Measurements from ENCODE around the gene CYB561D2.

The CYB561D2 gene

GRCh38 chr3:50390508-50391224 lies 40.0 kb downstream of the CYB561D2 start:
- Histone ChIP-seq H4K20me1 (peaks cover 0 to 7% (median 0%) of the 10 kb centered on the region in 11 experiments; a peak in 1 of 22 replicates), H3K9me3 (replicated peaks in 1 of 11) (no peaks in the 10 kb centered on the region), H3K27me3 (no peaks in the 10 kb centered on the region; a peak in 1 of 22 replicates), H3K4me2 (no peak overlapping the region), H3K36me3 (no peaks in the 10 kb centered on the region), H3K4me1 (peaks cover 5 to 28% (median 17%) of the 10 kb centered on the region in 10 experiments; a peak in 17 of 20 replicates), H3K9ac (no peak overlapping the region), H3K27ac (no peak overlapping the region), H3K4me3 (no peak overlapping the region)
- no peak for TF ChIP-seq Cebpa-rat (IDR thresholded peaks at IDR 0.05)

GRCh38 chr3:50392101-50392715 lies 41.5 kb downstream of the CYB561D2 start:
- H3K36me3 ChIP-seq: no peaks in the 10 kb centered on the region
- no peak overlapping the region for H3K27ac ChIP-seq
- no peaks in the 10 kb centered on the region for H3K9me3 ChIP-seq (replicated peaks in 1 of 11)
- no peak overlapping the region; a peak in 1 of 22 replicates for H3K9ac ChIP-seq
- H3K4me1 ChIP-seq: peaks cover 9 to 35% (median 23%) of the 10 kb centered on the region in 10 experiments
- no peaks in the 10 kb centered on the region for H3K27me3 ChIP-seq
- H3K4me3 ChIP-seq: no peak overlapping the region
- peak overlapping the region in 8 of 11 experiments; percentile 1 to 47 (median 30); a peak in 11 of 22 replicates for H3K4me2 ChIP-seq
- peaks cover 0 to 7% (median 0%) of the 10 kb centered on the region in 11 experiments; a peak in 1 of 22 replicates for H4K20me1 ChIP-seq
- no peak for TF ChIP-seq Cebpa-rat (IDR thresholded peaks at IDR 0.05)

GRCh38 chr3:50393061-50393460 lies 42.4 kb downstream of the CYB561D2 start:
- Histone ChIP-seq H3K4me2 (no peak overlapping the region), H3K9ac (no peak overlapping the region), H3K4me1 (peaks cover 17 to 44% (median 30%) of the 10 kb centered on the region in 10 experiments), H3K4me3 (no peak overlapping the region), H4K20me1 (peaks cover 0 to 7% (median 0%) of the 10 kb centered on the region in 11 experiments; a peak in 1 of 22 replicates), H3K27ac (no peak overlapping the region), H3K27me3 (no peaks in the 10 kb centered on the region), H3K36me3 (no peaks in the 10 kb centered on the region), H3K9me3 (replicated peaks in 1 of 11) (no peaks in the 10 kb centered on the region)
- no peak for TF ChIP-seq Cebpa-rat (IDR thresholded peaks at IDR 0.05)

GRCh38 chr3:50395070-50395860 lies 44.6 kb downstream of the CYB561D2 start:
- no peak for TF ChIP-seq Cebpa-rat (IDR thresholded peaks at IDR 0.05)
- peak overlapping the region in 8 of 11 experiments; percentile 20 to 89 (median 61); a peak in 13 of 22 replicates for H3K4me2 ChIP-seq

GRCh38 chr3:50396502-50396901 lies 45.8 kb downstream of the CYB561D2 start:
- Histone ChIP-seq H3K4me1 (peaks cover 20 to 54% (median 41%) of the 10 kb centered on the region in 10 experiments), H4K20me1 (0 out of 22 replicates have a peak, but pooled peaks cover 0 to 7% (median 0%) of the 10 kb centered on the region in 11 experiments), H3K9me3 (replicated peaks in 1 of 11) (no peaks in the 10 kb centered on the region), H3K4me2 (0 out of 22 replicates have a peak overlapping the region, but pooled peaks of 1 of the 11 experiments have one; percentile 42), H3K27me3 (no peaks in the 10 kb centered on the region), H3K4me3 (no peak overlapping the region), H3K27ac (no peak overlapping the region), H3K9ac (no peak overlapping the region), H3K36me3 (no peaks in the 10 kb centered on the region)
- TF ChIP-seq Cebpa-rat (IDR thresholded peaks at IDR 0.05): no peak

More at GRCh38 chr3:50395070-50395860, 44.6 kb downstream of the CYB561D2 start:
- 0 out of 22 replicates have a peak, but pooled peaks cover 0 to 7% (median 0%) of the 10 kb centered on the region in 11 experiments for H4K20me1 ChIP-seq
- peak overlapping the region in 1 of 11 experiments; percentile 15; a peak in 1 of 22 replicates for H3K9ac ChIP-seq
- H3K9me3 ChIP-seq (replicated peaks in 1 of 11): no peaks in the 10 kb centered on the region
- H3K27ac ChIP-seq: peak overlapping the region in 7 of 11 experiments; percentile 25 to 72 (median 52); a peak in 11 of 22 replicates
- H3K4me3 ChIP-seq: no peak overlapping the region
- H3K27me3 ChIP-seq: no peaks in the 10 kb centered on the region
- no peaks in the 10 kb centered on the region for H3K36me3 ChIP-seq
- H3K4me1 ChIP-seq: peaks cover 20 to 48% (median 37%) of the 10 kb centered on the region in 10 experiments

GRCh38 chr3:50401978-50402595 lies 51.4 kb downstream of the CYB561D2 start:
- Histone ChIP-seq H3K4me3 (no peak overlapping the region), H3K9me3 (replicated peaks in 1 of 11) (no peaks in the 10 kb centered on the region), H3K9ac (no peak overlapping the region), H3K27me3 (no peaks in the 10 kb centered on the region; a peak in 1 of 22 replicates), H3K4me2 (peak overlapping the region in 9 of 11 experiments; percentile 24 to 67 (median 47); a peak in 18 of 22 replicates), H3K36me3 (no peaks in the 10 kb centered on the region), H3K4me1 (peaks cover 0 to 37% (median 30%) of the 10 kb centered on the region in 10 experiments; a peak in 16 of 20 replicates), H3K27ac (peak overlapping the region in 1 of 11 experiments; percentile 15; a peak in 1 of 22 replicates), H4K20me1 (peaks cover 0 to 10% (median 0%) of the 10 kb centered on the region in 11 experiments; a peak in 8 of 22 replicates)
- TF ChIP-seq Cebpa-rat (IDR thresholded peaks at IDR 0.05): no peak
